Measurements from ENCODE around the gene PSEN1.

DNA sequence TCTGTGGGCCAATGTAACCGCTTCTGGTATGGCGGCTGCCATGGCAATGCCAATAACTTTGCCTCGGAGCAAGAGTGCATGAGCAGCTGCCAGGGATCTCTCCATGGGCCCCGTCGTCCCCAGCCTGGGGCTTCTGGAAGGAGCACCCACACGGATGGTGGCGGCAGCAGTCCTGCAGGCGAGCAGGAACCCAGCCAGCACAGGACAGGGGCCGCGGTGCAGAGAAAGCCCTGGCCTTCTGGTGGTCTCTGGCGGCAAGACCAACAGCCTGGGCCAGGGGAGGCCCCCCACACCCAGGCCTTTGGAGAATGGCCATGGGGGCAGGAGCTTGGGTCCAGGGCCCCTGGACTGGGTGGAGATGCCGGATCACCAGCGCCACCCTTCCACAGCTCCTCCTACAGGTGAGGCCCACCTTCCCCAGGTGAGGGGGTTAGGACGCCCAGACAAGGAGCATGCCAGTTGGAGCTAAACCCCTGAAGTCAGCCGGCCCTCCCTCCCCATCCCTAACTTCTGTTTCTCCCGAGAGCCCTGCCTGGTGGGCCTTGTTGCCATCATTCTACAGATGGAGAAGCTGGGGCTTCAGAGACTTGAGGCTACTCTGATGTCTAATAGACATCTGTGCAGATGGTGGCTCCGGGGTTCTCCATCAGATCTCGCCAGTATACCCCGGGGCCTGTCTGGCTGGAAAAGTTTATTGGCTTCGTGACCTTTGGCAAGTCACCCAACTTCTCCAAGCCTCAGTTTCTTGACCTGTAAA lies 126.3 kb downstream of the PSEN1 start:
- TF ChIP-seq EGR1 (IDR thresholded peaks at IDR 0.05; ENCODE audit: low read depth) (no peak), POLR2A (IDR thresholded peaks at IDR 0.05; ENCODE audit: borderline replicate concordance, extremely low read depth, insufficient read depth, insufficient read length) (no peak), SRF (IDR thresholded peaks at IDR 0.05; ENCODE audit: low read depth) (no peak)
- TF ChIP-seq, protein P1, sequence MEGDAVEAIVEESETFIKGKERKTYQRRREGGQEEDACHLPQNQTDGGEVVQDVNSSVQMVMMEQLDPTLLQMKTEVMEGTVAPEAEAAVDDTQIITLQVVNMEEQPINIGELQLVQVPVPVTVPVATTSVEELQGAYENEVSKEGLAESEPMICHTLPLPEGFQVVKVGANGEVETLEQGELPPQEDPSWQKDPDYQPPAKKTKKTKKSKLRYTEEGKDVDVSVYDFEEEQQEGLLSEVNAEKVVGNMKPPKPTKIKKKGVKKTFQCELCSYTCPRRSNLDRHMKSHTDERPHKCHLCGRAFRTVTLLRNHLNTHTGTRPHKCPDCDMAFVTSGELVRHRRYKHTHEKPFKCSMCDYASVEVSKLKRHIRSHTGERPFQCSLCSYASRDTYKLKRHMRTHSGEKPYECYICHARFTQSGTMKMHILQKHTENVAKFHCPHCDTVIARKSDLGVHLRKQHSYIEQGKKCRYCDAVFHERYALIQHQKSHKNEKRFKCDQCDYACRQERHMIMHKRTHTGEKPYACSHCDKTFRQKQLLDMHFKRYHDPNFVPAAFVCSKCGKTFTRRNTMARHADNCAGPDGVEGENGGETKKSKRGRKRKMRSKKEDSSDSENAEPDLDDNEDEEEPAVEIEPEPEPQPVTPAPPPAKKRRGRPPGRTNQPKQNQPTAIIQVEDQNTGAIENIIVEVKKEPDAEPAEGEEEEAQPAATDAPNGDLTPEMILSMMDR (IDR thresholded peaks at IDR 0.05 in 2 of 3, conservative IDR thresholded peaks at IDR 0.05 in 1 of 3; ENCODE audit: borderline replicate concordance in 1 of 3, insufficient read depth in 1 of 3, low read depth in 2 of 3, low read length in 2 of 3) = no peak

All from HCT116 (cell line).